Neutrophil (primary cell): ENCODE data around the gene CCDC196.

Experiments
- H3K27ac ChIP-seq: fragments of 200-600 bp; sonication (generic); 2 replicates; pipeline ENCODE4 v1.5.1; 2016; ENCODE audit warnings: mild to moderate bottlenecking, moderate library complexity
- H3K27me3 ChIP-seq: fragments of 200-600 bp; sonication (generic); 2 replicates; pipeline ENCODE4 v1.6.0; 2016; ENCODE audit warnings: mild to moderate bottlenecking
- H3K36me3 ChIP-seq: fragments of 200-600 bp; sonication (generic); 2 replicates; pipeline ENCODE4 v1.5.1; 2017
- H3K4me1 ChIP-seq, 2 experiments: fragments of 200-600 bp in 1 of 2; sonication (generic) in 1 of 2; 1 replicate in 1 of 2; 2 replicates in 1 of 2; pipeline versions ENCODE4 v1.5.1 to v1.6.1; 2013 to 2016; ENCODE audit warnings: low read depth in 1 of 2, low read length in 1 of 2, mild to moderate bottlenecking in 1 of 2, moderate library complexity in 1 of 2; ENCODE audit not compliant: control insufficient read depth in 1 of 2, insufficient read depth in 1 of 2
- H3K4me3 ChIP-seq, 2 experiments: fragments of 200-600 bp in 1 of 2; sonication (generic) in 1 of 2; 1 replicate in 1 of 2; 2 replicates in 1 of 2; pipeline ENCODE4 v1.5.1; 2013 to 2016; ENCODE audit warnings: low read depth in 1 of 2, low read length in 1 of 2, mild to moderate bottlenecking in 1 of 2, moderate library complexity in 1 of 2
- H3K9me3 ChIP-seq: fragments of 200-600 bp; sonication (generic); 2 replicates; pipeline ENCODE4 v1.5.1; 2016
- CTCF ChIP-seq: fragments of 200-600 bp; sonication (generic); IDR thresholded peaks from 2 replicates; pipeline ENCODE4 v1.5.1; 2016; ENCODE audit warnings: antibody characterized with exemption

The CCDC196 gene

GRCh38 chr14:66485910-66486421 is at the start of gene CCDC196:
CCDC196 (plus strand) TSS chr14:66486371; CDS start chr14:66486503, 132 bp downstream.
- no peak for TF ChIP-seq CTCF
- H3K4me1 ChIP-seq = no peaks in the 10 kb centered on the region
- H3K4me3 ChIP-seq = no peak within 1 kb of the TSS
- H3K9me3 ChIP-seq = no peaks in the 10 kb centered on the region
- no peaks in the 10 kb centered on the region for H3K36me3 ChIP-seq
- H3K27me3 ChIP-seq = no peaks in the 10 kb centered on the region
- H3K27ac ChIP-seq = no peak within 1 kb of the TSS

- H3K27ac ChIP-seq = no peak overlapping the region
- H3K4me1 ChIP-seq = no peaks in the 10 kb centered on the region
- H3K9me3 ChIP-seq = no peaks in the 10 kb centered on the region
- no peak for TF ChIP-seq CTCF
- no peaks in the 10 kb centered on the region for H3K27me3 ChIP-seq
- no peaks in the 10 kb centered on the region for H3K36me3 ChIP-seq
- no peak overlapping the region for H3K4me3 ChIP-seq
These were observed 45.4 kb upstream of the CCDC196 start for GRCh38 chr14:66440801-66441200.

- no peak overlapping the region for H3K4me3 ChIP-seq
- no peaks in the 10 kb centered on the region for H3K9me3 ChIP-seq
- no peak overlapping the region for H3K27ac ChIP-seq
- no peak for TF ChIP-seq CTCF
- H3K27me3 ChIP-seq = no peaks in the 10 kb centered on the region
- no peaks in the 10 kb centered on the region for H3K36me3 ChIP-seq
- no peaks in the 10 kb centered on the region for H3K4me1 ChIP-seq
These were observed 43.1 kb upstream of the CCDC196 start for GRCh38 chr14:66442953-66443571.

GRCh38 chr14:66443785-66444184 is 42.4 kb upstream of the CCDC196 start:
- no peaks in the 10 kb centered on the region for H3K36me3 ChIP-seq
- H3K9me3 ChIP-seq = no peaks in the 10 kb centered on the region
- no peak overlapping the region for H3K27ac ChIP-seq
- no peaks in the 10 kb centered on the region for H3K4me1 ChIP-seq
- no peaks in the 10 kb centered on the region for H3K27me3 ChIP-seq
- no peak overlapping the region for H3K4me3 ChIP-seq
- no peak for TF ChIP-seq CTCF

- H3K36me3 ChIP-seq = no peaks in the 10 kb centered on the region
- no peaks in the 10 kb centered on the region for H3K9me3 ChIP-seq
- no peaks in the 10 kb centered on the region for H3K27me3 ChIP-seq
- H3K4me1 ChIP-seq = no peaks in the 10 kb centered on the region
- H3K27ac ChIP-seq = no peak overlapping the region
- TF ChIP-seq CTCF = no peak
- H3K4me3 ChIP-seq = no peak overlapping the region
These were observed 41.8 kb upstream of the CCDC196 start for GRCh38 chr14:66444271-66444927.
